ENCODE results near the gene HSDL2. TPM values are rescaled to one million over a fixed set of nuclear protein-coding genes. Genes with fewer than 3 reads are reported as not detected.

Gene HSDL2
- total RNA-seq, 2 donors from 2014 or later = 93.0 to 127 TPM

- Histone ChIP-seq H3K36me3 (no peaks in the 10 kb centered on the region), H3K27me3 (no peaks in the 10 kb centered on the region), H3K9me3 (peaks cover 0 to 25% of the 10 kb centered on the region in 2 donors), H3K4me3 (no peak overlapping the region), H3K27ac (no peak overlapping the region), H3K4me1 (no peaks in the 10 kb centered on the region)
- TF ChIP-seq, protein P1, sequence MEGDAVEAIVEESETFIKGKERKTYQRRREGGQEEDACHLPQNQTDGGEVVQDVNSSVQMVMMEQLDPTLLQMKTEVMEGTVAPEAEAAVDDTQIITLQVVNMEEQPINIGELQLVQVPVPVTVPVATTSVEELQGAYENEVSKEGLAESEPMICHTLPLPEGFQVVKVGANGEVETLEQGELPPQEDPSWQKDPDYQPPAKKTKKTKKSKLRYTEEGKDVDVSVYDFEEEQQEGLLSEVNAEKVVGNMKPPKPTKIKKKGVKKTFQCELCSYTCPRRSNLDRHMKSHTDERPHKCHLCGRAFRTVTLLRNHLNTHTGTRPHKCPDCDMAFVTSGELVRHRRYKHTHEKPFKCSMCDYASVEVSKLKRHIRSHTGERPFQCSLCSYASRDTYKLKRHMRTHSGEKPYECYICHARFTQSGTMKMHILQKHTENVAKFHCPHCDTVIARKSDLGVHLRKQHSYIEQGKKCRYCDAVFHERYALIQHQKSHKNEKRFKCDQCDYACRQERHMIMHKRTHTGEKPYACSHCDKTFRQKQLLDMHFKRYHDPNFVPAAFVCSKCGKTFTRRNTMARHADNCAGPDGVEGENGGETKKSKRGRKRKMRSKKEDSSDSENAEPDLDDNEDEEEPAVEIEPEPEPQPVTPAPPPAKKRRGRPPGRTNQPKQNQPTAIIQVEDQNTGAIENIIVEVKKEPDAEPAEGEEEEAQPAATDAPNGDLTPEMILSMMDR (IDR thresholded peaks at IDR 0.05) = no peak
- no peak for DNase-seq (ENCODE audit: low spot score)
These were observed 113.7 kb downstream of the HSDL2 start for GRCh38 chr9:112493393-112494137.

DNA sequence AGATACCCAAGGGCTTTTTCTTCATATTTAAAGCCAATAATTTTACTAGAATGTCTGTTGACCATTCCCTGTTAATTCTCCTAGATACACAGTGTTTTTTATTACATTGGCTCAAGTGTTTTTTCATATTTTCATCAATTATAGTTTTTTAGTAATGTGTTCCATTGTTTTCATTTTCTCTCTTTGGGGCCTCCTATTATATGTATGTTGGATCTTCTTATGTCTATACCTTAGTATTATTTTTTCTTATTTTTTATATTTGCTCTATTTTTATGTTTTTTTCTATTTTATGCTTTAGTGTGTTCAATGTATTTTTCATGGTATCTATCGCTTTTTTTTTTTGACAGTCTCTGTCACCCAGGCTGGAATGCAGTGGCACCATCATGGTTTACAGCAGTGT is 114.2 kb downstream of the HSDL2 start:
- no peak for DNase-seq (ENCODE audit: low spot score)
- H3K27me3 ChIP-seq = no peaks in the 10 kb centered on the region
- no peak overlapping the region for H3K27ac ChIP-seq
- H3K36me3 ChIP-seq = no peaks in the 10 kb centered on the region
- no peak overlapping the region for H3K4me3 ChIP-seq
- peaks cover 0 to 25% of the 10 kb centered on the region in 2 donors for H3K9me3 ChIP-seq
- TF ChIP-seq, protein P1 (IDR thresholded peaks at IDR 0.05) = no peak
- H3K4me1 ChIP-seq = no peaks in the 10 kb centered on the region

DNA sequence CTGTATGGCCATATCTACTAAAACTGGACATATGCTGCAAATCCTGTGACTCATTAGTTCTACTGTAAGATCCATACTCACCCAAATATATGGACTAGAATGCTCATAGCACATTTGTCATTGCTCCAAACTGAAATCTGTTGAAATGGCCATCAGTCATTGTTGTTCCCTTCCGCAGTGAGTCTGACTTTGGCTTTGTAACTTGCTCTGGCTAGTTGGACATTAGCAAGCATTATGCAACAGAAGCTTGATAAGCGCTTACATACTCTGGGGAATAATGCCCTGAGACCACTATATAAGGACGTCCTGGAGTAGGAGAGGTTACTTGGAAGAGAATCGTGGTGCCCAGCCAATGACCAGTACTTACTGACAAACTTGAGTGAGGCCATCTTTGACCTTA is 115.7 kb downstream of the HSDL2 start:
- H3K27ac ChIP-seq = no peak overlapping the region

GRCh38 chr9:112496074-112496722 is 116.3 kb downstream of the HSDL2 start:
- Histone ChIP-seq H3K4me1 (no peaks in the 10 kb centered on the region), H3K9me3 (peaks cover 0 to 25% of the 10 kb centered on the region in 2 donors), H3K27ac (no peak overlapping the region), H3K27me3 (no peaks in the 10 kb centered on the region), H3K36me3 (no peaks in the 10 kb centered on the region), H3K4me3 (no peak overlapping the region)
- TF ChIP-seq, protein P1 (IDR thresholded peaks at IDR 0.05) = no peak
- no peak for DNase-seq (ENCODE audit: low spot score)

More for the DNA sequence above, 115.7 kb downstream of the HSDL2 start:
- Histone ChIP-seq H3K9me3 (peaks cover 0 to 25% of the 10 kb centered on the region in 2 donors), H3K4me1 (no peaks in the 10 kb centered on the region), H3K36me3 (no peaks in the 10 kb centered on the region), H3K4me3 (no peak overlapping the region), H3K27me3 (no peaks in the 10 kb centered on the region)
- TF ChIP-seq, protein P1 (IDR thresholded peaks at IDR 0.05) = no peak
- no peak for DNase-seq (ENCODE audit: low spot score)

GRCh38 chr9:112500842-112501241 is 120.9 kb downstream of the HSDL2 start:
- no peaks in the 10 kb centered on the region for H3K36me3 ChIP-seq
- no peaks in the 10 kb centered on the region for H3K27me3 ChIP-seq
- no peak for DNase-seq (ENCODE audit: low spot score)
- H3K4me1 ChIP-seq = no peaks in the 10 kb centered on the region
- no peak overlapping the region for H3K4me3 ChIP-seq
- no peak overlapping the region for H3K27ac ChIP-seq
- TF ChIP-seq, protein P1 (IDR thresholded peaks at IDR 0.05) = no peak
- no peaks in the 10 kb centered on the region for H3K9me3 ChIP-seq

All from right atrium auricular region (tissue), 2 donors.